ENCODE results near the gene UMPS. TPM values are rescaled to one million over a fixed set of nuclear protein-coding genes. Genes with fewer than 3 reads are reported as not detected.

The UMPS gene
- total RNA-seq, 1 donor from 2014 or later: 50.3 TPM

DNA sequence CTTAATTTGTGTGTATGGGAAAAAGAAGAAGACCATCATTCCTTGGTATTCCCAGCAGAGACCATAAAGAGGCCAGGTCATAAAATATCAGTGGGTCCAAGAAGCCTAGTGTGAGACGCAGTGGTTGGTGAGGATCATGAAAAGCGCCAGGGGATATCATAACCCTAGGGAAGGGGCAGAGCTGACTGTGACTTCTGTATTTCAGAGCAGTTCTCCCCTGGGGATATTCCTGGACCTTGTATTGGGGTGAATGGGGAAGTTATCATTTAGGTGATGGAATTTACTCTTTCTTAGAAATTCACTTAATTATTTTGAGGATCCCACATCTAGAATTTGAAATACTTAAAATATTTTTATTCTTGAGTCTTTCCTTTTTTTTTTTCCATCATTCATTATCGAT is 34.9 kb upstream of the UMPS start:
- DNase-seq (ENCODE audit: low spot score, unreplicated experiment): no peak
- TF ChIP-seq, protein P1, sequence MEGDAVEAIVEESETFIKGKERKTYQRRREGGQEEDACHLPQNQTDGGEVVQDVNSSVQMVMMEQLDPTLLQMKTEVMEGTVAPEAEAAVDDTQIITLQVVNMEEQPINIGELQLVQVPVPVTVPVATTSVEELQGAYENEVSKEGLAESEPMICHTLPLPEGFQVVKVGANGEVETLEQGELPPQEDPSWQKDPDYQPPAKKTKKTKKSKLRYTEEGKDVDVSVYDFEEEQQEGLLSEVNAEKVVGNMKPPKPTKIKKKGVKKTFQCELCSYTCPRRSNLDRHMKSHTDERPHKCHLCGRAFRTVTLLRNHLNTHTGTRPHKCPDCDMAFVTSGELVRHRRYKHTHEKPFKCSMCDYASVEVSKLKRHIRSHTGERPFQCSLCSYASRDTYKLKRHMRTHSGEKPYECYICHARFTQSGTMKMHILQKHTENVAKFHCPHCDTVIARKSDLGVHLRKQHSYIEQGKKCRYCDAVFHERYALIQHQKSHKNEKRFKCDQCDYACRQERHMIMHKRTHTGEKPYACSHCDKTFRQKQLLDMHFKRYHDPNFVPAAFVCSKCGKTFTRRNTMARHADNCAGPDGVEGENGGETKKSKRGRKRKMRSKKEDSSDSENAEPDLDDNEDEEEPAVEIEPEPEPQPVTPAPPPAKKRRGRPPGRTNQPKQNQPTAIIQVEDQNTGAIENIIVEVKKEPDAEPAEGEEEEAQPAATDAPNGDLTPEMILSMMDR (IDR thresholded peaks at IDR 0.05; ENCODE audit: unreplicated experiment): no peak
- Mint-ChIP-seq H3K27me3 (no peaks in the 10 kb centered on the region), H3K36me3 (ENCODE audit: insufficient read depth) (peaks cover 1% of the 10 kb centered on the region), H3K4me1 (ENCODE audit: low read depth) (peaks cover 8% of the 10 kb centered on the region), H3K4me3 (ENCODE audit: low read depth) (no peak overlapping the region), H3K27ac (no peak overlapping the region), H3K9me3 (ENCODE audit: low read depth) (no peaks in the 10 kb centered on the region)

- no peaks in the 10 kb centered on the region for H3K9me3 Mint-ChIP-seq (ENCODE audit: low read depth)
- no peak overlapping the region for H3K27ac Mint-ChIP-seq
- no peak overlapping the region for H3K4me3 Mint-ChIP-seq (ENCODE audit: low read depth)
- TF ChIP-seq, protein P1 (IDR thresholded peaks at IDR 0.05; ENCODE audit: unreplicated experiment): no peak
- no peak for DNase-seq (ENCODE audit: low spot score, unreplicated experiment)
- H3K27me3 Mint-ChIP-seq: no peaks in the 10 kb centered on the region
- H3K36me3 Mint-ChIP-seq (ENCODE audit: insufficient read depth): peaks cover 1% of the 10 kb centered on the region
- H3K4me1 Mint-ChIP-seq (ENCODE audit: low read depth): peaks cover 8% of the 10 kb centered on the region
Measured at GRCh38 chr3:124696006-124696405, 34.2 kb upstream of the UMPS start.

DNA sequence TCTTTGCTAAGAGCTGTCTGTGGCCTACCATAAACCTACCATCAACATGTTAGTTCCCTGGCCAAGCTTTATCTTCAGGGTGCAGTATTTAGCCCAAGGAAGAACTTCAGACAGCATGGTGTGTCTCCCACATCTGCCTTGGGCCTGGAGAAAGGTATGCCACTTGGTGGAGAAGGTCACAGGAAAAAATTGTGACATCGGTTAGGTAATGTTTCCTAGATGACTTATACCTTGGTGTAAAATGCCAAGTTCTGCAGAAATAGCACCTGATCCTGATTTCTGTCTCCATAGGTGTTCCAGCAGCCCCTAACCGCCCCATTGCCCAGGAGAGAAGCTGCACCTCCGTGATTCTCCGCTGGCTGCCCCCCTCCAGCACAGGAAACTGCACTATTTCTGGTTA is 33.0 kb upstream of the UMPS start:
- Mint-ChIP-seq H3K4me1 (ENCODE audit: low read depth) (peaks cover 8% of the 10 kb centered on the region), H3K27me3 (no peaks in the 10 kb centered on the region), H3K4me3 (ENCODE audit: low read depth) (no peak overlapping the region), H3K27ac (no peak overlapping the region), H3K9me3 (ENCODE audit: low read depth) (no peaks in the 10 kb centered on the region), H3K36me3 (ENCODE audit: insufficient read depth) (peaks cover 1% of the 10 kb centered on the region)
- TF ChIP-seq, protein P1 (IDR thresholded peaks at IDR 0.05; ENCODE audit: unreplicated experiment): no peak
- DNase-seq (ENCODE audit: low spot score, unreplicated experiment): no peak

DNA sequence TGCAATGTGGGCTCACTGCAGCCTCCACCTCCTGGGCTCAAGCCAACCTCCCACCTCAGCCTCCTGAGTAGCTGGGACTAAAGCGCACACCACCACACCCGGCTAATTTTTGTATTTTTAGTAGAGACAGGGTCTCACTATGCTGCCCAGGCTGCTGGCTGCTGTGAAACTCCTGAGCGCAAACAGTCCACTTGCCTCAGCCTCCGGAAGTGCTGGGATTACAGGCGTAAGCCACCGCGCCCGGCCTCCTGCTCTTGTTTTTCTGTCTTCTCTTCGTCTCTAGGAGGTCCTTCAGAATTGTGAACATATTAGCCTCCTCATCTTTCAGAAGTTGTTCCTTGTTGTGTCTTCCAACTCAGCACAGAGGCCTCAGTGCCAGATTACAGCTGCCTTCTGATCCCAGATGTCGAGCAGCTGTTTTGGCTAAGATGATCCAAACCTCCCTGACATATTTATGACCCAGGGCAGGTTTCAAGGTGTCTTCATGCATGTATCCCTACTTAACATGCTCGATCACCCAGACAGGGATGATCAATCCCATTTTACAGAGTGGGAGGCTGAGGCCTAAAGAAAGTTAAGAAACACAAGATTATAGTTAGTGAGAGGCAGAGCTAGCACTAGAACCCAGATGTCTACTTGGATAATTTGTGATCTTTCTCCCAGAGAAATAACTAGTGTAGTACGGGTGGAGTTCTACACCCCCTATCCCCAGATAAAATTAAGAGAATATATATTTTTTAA is 32.1 kb upstream of the UMPS start:
- Mint-ChIP-seq H3K4me1 (ENCODE audit: low read depth) (peaks cover 8% of the 10 kb centered on the region), H3K27ac (no peak overlapping the region), H3K36me3 (ENCODE audit: insufficient read depth) (peaks cover 1% of the 10 kb centered on the region), H3K4me3 (ENCODE audit: low read depth) (no peak overlapping the region), H3K27me3 (no peaks in the 10 kb centered on the region), H3K9me3 (ENCODE audit: low read depth) (no peaks in the 10 kb centered on the region)
- DNase-seq (ENCODE audit: low spot score, unreplicated experiment): no peak
- TF ChIP-seq, protein P1 (IDR thresholded peaks at IDR 0.05; ENCODE audit: unreplicated experiment): no peak

GRCh38 chr3:124699051-124699450 is 31.2 kb upstream of the UMPS start:
- H3K4me3 Mint-ChIP-seq (ENCODE audit: low read depth): no peak overlapping the region
- no peaks in the 10 kb centered on the region for H3K27me3 Mint-ChIP-seq
- peaks cover 1% of the 10 kb centered on the region for H3K36me3 Mint-ChIP-seq (ENCODE audit: insufficient read depth)
- H3K27ac Mint-ChIP-seq: no peak overlapping the region
- H3K4me1 Mint-ChIP-seq (ENCODE audit: low read depth): peaks cover 8% of the 10 kb centered on the region
- TF ChIP-seq, protein P1 (IDR thresholded peaks at IDR 0.05; ENCODE audit: unreplicated experiment): no peak
- no peaks in the 10 kb centered on the region for H3K9me3 Mint-ChIP-seq (ENCODE audit: low read depth)
- no peak for DNase-seq (ENCODE audit: low spot score, unreplicated experiment)

All from progenitor cell of endocrine pancreas (in vitro differentiated cells).